ENCODE data around the gene CDC73.

- TF ChIP-seq CTCF (IDR thresholded peaks at IDR 0.05; ENCODE audit: low read length) (no peak), EZH2 (optimal IDR thresholded peaks at IDR 0.05; ENCODE audit: low read depth, low read length) (no peak)
These were observed 127.4 kb downstream of the CDC73 start for GRCh38 chr1:193249187-193249586.

Measured in MM.1S (cell line).